NCI-H69 (cell line): Measurements from ENCODE around the gene JARID2.
A peak's percentile ranks its signal among the peaks of the same experiment; 100 is the strongest.

ENCODE experiments used
- DNase-seq: peaks from one replicate; lab custom pipeline; 2025; lab: John Stamatoyannopoulos, UW

JARID2 gene

DNA sequence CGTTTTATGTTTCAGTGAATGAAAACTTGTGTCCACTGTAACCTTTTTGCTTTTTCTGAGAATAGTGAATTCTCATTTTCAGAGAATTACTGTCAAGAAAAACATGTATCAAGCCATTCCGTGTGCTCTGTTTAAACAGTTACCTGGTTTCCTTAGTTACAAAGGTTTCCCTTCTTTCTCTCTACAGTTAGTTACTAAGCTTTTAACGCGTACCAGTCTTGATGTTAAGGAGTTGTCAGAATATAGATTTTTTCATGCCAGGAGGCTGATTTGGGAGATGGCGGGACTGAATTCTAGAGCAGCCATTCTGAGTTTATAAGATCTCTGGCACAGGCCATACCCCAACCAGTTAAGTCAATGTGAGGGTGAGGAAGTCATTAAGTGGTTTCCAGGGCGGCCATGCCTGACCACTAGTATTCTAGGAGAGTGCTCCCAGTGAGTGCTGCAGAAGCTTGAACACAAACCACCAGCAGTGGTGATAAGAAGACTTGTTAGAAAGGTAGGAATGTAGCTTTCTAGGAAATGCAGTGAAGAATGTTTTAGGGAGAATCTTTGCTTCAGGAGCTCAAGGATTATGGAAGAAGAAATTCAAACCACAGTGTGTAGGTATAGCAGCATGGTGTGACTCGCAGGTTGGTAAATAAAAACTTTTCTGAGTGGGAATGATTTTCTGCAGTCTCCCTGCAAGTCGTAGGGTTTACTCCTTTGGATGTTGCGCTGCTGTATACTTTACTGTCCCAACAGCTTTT is 112.9 kb downstream of the JARID2 start:
- peak; percentile 51 for DNase-seq

DNA sequence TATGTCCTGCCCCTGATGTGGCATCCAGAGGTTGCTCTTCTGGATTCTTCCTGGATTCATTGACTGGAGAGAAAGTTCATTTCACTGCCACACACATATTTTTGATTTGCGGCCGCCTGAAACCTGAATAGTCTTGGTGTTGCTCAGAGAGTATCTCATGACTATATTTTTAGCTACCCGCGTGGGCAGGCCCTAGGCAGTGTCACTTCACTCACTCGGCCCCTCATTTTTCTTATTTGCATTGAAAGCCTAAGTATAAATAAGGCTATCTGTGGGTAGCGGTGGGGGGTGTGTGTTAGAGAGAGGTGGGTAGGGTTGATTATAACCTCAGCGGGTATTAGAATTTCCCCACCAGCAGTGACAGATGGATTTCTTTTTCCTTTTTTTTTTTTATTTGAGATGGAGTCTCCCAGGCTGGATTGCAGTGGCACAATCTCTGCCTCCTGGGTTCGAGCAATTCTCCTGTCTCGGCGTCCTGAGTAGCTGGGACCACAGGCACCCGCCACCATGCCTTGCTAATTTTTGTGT is 113.5 kb downstream of the JARID2 start:
- peak; percentile 49 for DNase-seq

DNA sequence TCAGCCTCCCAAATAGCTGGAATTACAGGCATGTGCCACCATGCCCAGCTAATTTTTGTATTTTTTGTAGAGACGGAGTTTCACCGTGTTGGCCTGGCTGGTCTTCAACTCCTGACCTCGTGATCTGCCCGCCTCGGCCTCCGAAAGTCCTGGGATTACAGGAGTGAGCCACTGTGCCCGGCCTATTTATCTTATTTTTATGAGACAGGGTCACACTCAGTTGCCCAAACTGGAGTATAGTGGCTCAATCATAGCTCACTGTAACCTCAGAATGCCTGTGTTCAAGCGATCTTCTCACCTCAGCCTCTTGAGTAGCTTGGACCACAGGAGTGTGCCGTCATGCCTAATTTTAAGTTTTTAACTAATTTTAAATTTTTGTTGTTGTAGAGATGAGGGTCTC is 114.4 kb downstream of the JARID2 start:
- no peak for DNase-seq

DNA sequence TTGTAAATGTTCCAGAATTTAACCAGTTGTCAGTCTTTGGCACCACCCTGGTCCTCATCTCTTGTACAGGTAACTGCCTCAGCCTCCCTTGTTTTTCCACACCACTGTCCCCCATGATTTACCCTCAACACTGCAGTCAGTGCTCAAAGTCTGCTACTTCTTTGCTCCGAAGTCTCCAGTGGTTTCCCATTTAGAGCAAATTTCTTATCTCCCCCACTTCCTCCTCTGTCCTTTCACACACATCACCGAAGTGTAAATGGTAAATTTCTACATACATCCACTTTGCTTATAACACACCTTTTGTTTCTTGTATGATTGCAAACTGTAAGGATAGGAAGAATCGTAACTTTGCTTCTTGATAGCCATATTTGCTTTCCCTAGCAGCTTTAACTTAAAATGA is 115.3 kb downstream of the JARID2 start:
- no peak for DNase-seq

DNA sequence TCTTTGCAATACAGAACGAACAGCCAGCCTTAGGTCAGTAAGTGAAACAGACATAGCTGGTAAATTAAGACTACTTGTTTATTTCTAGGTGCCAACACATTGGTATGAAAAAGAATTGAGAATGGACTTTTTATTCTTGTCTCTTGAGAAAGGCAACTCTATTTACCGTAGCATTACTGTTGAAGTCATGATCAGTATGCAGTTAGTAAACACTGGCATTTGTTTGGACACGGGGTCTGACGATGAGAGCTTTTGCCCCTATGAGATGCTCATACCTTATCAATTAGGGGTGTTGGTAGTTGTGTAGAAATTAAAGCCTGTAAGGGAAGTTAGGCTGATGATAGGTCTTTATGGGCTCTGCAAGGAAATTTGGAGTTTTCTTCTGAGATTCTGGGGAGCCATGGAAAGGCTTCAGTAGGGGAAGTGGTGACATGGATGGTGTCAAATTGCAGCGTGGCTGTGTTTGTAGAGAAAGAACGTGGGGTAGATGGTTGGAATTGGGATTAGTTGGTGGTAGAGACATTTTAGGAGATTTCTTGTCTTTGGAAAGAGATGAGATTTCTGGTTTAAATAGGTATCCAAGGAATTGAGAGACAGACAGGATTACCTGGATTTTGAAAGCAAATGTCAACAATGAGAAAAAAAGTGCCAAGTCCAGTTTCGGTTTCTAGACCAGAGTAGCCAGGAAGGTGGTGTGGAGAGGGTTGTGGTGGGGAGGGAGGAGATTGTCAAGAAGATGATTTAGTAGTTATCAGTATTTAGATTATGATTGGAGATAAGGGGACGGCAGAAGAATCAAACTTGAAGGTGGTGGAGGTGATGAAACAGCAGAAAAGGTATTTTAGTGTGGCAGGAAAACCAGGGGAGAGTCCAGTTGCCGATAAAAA is 116.6 kb downstream of the JARID2 start:
- DNase-seq: peak; percentile 42

DNA sequence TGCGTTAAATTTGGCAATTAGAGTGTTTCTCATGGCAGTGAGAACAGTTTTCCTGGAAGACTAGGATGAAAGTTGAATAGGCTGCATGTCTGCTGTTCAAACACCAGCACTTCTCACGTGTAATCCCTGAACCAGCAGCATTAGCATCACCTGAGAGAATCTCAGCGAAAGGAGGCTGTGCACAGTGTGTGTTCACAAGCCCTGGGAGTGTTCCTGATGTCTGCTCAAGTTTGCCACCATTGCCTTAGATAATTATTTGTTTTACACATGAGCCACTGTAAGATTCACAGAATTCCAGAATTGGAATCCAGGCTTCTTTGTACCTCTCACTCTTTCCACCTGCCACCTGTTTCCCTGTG is 117.3 kb downstream of the JARID2 start:
- DNase-seq: peak; percentile 38

DNA sequence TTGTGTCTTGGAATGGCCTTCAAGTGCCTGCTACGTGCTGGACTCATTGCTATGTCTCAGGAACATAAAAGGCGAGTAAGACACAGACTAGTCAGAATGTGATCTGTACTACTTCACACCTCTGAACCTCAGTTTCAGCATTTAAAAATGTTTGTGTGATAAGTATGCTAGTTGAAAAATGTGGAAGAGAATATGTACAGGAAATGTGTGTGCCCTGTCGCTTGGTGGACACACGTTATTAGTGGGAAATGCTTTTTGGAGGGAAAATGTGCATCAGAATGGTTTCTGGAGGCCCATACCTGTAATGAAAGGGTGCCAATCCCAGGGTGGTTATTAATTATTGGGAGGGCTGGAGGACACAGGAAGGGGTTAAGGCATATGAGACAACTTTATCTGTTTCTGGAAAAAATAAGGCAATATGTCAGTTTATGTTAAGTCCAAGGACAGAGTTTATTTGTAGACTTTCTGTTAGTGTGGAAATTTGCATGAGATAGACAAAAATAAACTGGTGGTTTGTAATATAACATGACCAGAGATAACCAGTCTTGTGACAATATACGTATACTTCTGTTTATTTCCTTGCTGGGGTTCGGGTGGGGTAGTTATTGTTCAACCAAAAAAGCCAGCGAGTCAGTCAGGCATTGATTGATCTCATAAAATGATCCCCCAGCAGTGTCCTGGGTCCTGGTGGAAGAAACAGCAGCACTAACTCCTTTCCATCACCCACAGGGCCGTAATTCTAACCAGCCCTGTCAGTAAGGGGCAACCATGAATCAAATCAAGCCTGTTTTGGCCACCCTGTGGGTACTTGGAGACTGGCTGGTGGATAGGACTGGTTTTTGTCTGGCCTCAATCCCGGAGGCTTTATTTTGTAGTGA is 117.9 kb downstream of the JARID2 start:
- peak; percentile 70 for DNase-seq

DNA sequence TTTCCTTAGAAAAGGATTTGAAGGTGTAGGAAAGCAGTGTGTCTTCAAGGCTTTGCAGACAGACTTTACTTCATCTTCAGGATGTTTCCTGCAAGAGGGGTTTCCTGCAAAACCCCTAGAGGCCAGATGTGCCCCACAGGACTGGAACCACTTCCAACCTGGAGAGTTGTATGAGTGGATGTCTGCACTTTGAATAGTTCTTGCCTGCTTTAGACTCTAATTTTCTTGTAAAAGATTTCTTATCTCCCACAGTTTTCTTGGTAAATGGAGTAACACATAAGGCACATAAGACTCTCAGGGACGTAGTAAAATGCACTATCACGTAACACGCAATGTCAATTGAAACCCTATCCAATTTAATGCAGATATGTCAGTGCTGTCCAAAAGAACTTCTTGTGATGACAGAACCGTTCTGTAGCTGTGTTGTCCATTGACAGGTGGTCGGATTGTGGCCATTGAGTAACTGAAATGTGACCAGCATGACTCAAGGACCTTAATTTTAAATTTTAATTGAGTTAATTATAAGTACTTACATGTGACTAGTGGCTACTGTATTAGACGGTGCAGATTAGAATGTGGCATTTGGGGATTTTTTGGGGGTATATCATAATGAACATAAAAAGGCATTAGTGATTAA is 118.7 kb downstream of the JARID2 start:
- peak; percentile 54 for DNase-seq

DNA sequence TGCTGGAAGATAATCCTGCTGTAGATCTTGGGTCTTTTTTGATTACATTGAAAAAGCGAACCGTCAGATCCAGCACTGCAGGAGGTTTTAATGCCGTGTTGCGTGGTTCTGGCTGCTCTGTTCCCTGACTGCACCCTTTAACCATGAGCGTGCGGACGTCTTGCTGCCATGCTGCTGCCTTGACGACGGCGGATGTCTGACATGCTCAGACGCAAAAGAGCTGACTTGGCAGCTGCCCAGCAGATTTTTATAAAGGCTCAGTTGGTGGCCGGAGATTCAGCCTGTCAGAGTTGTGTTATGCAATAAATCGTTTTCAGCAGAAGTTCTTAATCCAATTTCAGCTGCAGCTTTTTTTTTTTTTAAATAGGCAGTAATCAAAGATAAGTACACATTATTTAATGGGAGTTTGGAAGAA is 119.4 kb downstream of the JARID2 start:
- peak; percentile 98 for DNase-seq

DNA sequence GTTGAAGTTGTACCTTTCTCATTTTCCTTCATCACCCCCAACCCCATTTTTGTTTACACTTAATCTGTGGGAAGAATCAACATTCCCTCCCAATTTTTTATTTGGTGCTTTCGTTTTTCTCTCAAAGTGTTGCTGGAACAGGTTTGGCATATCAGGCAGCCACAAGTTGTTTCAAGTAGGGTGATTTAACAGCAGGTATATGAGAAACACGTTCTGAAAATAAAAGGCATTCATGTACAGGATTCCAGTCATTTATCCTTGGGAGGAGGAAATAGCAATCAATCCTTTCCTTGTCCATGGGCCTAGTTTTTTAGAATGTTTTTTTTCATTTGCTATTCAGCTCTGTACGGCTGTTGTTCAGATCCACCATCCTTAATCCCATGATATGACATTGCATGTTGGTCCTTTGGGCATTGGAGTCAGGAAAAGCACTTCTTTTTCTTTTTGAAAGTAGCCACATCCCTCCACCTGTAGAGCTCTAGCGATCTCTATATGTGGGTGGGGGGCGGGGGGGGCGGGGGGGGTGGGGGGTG is 120.2 kb downstream of the JARID2 start:
- DNase-seq: peak; percentile 31

DNA sequence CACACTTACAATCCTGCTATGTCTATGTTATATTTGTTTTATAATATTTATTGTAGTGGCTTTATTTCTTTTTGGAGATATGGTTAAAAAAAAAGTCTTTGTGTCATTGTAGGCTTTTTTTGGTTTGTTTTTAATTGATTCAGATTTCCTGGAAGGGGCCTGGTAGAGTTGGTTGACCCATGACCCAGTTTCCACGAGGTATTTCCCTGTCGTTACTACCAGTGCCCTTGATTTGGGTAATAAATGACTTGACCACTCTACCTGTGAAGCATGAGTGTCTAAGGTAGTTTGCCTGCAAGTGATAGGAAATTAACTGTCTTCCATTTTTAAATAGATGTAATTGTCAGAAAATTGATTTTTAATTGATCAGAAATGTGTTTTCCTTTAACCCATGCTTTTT is 121.0 kb downstream of the JARID2 start:
- no peak for DNase-seq

DNA sequence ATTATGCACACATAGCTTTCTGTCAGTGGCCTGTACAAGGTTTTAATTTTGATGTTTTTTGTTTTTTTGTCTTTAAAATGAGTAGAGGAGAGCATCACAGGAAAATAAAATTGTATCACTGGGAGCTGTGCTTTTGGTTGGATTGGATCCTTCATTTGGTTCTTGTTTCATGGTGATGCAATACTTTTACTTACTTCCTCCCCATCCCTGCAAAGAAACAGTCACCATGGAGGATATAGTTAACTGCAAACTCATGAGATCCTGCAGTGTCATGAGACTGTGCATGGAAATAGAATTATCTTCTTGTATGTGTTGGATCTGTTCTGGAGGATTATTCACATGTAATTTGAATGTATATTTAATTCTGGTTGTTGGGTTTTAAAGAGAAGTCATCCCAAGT is 122.3 kb downstream of the JARID2 start:
- no peak for DNase-seq

DNA sequence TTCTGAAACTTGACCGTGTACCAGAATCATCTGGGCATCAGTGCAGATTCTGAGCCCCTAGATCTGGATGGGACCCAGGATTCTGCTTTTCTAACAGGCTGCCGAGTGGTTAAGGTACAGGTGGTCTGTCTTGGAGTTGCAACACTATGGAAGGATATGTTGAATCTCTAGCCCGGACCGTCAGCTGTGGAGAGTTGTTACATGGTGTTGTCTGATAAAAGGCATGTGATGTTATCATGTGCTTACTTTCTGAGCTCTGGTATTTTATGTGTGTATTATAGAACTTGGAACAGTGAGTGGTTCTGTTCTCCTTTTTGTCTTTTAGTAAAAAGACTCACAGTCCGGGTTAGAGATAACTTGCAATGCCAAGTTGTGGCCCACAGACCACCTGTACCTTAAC is 123.0 kb downstream of the JARID2 start:
- DNase-seq: no peak

DNA sequence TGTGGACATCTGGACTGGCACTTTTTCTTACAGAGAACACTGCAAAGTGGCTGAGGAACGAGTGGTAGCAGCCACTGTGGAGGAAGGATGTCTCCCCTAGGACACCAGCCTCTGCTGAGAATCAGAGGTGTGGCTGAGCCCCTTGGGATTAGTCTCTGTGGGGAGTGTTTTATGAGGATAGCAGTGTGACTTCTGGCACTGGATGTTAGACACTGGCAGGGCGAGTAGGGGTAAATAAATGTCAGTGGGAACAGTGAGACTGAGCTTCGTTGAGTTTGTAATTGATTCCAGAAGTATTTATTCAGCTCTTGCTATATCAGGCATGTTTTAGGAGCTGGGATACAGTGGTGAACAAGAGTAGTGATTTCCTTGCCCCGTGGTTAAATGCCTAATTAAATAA is 124.0 kb downstream of the JARID2 start:
- peak; percentile 86 for DNase-seq

DNA sequence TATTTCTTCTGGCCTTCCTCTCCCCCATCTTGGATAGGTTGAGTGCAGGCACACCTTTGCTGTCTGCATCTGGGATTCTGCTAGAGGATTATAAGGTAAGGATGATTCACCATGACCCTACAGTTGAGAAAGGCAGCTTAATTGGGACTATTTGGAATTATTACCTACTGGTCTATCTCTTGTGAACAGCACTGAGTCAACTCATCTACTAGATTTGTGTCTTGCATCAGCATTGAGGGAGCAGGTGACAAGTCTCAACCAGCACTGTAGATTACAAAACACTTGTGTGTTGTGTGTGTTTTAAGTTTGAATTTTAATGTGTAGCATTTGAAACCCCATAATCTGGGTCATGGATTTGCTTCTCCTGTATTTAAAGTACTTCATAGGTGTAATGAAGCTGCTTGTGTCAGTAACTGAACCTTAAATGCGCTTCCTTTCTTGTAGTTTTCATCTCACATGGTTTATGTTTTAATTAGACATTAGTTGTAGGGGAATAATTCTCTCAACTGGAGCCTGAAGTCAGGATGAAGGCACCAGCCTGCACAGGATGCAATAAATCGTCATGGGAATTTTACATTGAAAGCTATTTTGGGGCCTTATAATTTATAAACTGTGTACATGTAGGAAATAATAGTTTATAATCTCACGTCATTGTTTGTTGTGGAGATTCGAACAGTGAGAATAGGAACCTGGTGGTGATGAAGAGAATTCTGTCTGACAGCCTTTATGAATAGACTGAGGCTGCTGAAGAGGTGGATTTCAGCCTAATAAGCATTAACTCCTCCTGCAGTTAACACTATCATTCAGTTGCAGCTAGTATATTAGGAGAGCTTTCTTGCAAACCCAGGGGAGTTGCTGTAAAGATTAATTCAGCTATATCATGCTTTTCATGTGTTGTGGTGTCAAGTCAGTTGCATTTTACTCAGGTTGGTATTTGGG is 125.1 kb downstream of the JARID2 start:
- peak; percentile 29 for DNase-seq

DNA sequence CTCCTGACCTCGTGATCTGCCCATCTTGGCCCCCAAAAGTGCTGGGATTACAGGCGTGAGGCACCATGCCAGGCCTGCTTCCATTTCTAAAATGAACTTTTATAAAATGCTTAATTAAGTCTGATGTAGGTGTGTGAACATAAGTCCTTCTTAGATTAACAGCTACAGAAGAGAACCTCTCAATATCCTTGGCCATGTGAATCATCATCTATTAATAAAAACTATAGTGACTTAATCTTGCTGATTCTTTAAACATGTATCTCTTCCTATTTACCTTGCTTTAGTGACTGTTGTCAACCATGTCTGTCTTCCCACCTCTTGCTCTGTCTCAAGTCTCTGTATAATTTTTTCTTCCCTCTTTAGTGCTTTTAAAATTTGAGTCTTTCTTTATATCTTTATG is 127.1 kb downstream of the JARID2 start:
- DNase-seq: no peak

DNA sequence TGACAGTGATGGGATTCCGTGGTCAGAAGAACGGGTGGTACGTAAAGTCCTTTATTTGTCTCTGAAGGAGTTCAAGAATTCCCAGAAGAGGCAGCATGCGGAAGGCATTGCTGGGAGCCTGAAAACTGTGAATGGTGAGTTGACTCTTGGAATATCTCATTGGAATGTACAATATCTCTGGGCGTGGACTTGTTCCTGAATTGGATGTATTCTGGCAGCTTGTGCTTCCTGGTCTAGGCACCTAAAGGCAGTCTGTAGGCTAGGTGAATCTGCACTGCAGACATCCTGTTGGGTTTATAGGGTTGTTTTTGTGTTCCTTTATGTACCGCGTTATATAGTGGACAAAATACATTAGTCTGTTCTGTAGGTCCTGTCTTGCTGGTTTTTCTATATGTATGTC is 128.2 kb downstream of the JARID2 start:
- no peak for DNase-seq

DNA sequence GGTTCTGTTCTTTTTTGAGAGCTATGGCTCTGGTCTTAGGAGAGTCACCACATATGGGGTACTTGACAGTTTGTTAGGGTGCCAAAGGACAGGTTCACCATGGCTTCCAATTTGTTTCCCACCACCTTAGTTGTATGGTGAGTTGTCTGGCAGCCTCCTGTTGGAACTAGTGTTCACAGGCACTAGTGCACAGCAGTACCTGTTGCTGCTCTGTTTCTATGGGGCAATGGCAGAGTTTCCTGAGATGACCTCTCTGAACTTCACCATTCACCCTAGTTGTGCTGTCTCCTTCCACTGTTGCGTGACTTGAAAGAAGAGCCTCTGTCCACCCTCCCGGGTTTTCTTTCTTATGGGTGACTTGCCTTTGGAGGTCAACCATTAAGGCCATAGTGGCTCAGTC is 129.1 kb downstream of the JARID2 start:
- no peak for DNase-seq

DNA sequence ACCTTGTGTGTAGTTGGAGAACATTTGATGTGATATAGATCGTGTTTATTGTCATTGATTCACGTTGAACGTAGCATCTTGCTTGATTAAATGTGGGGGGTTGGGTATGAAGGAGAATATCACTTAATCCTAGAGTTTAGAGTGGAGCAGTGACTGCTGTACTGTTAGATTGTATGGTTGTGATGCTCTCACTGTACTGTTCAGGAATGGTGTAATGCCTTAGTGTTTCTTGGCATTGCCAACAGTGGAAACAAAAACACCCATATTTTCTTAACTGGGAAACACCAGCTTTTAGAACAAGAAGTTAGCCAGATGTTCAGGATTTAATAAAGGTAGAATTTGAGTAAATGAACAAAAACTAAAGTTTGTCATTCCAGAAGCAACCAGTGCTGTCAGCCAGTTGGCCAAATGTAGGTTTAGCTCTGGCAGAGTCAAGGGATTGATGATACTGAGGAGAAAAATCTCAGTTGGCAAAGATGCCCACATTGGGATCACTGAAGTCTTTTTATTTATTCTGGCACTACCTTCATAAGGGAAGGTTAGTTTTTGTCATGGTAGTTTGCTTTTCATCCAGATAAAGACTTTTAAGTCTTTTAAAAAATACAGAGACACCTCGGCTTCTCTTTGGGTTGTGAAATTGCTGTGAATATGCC is 129.9 kb downstream of the JARID2 start:
- DNase-seq: no peak
